ENCODE data around the gene UBE2N. TPM values are rescaled to one million over a fixed set of nuclear protein-coding genes. Genes with fewer than 3 reads are reported as not detected.

UBE2N gene
- polyA plus RNA-seq, 4 donors = 132 to 196 (median 159) TPM

DNA sequence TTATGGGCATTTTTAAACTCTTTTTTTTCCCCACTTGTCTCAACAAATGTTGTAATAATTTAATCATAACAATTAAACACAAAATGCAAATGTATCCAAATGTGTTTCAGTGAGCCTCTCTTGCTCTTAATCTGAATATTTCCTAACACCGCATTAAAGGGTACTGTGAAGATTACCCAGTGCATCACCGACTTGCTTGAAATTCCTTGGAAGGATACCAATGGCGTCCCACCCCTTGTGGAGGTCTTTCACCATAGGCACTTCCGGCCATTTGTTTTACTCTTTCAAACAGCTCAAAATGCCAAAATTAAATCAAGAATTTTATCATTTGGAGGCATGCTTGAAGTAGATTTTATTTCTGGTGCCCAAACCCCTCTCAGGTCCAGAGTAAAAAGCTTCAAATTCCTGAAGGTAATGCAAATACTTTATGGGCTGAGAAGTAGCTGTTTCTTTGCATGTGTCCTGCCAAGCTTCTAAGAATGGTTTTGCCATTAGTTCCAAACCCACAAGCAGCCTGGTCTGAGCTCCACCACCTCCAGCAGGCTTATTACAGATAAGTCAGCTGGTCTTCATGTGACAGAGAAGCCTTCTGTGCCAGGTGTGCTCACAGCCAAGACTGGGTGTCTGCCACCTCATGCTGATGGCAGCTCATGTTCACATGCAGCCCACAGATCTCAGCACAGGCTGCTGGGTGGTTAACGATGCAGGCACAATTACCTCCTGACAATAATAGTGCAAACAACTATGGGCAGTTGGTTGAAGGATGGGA is 80.4 kb downstream of the UBE2N start:
- DNase-seq (ENCODE audit: low read depth in 4 of 4, low spot score in 3 of 4) = no peak

DNA sequence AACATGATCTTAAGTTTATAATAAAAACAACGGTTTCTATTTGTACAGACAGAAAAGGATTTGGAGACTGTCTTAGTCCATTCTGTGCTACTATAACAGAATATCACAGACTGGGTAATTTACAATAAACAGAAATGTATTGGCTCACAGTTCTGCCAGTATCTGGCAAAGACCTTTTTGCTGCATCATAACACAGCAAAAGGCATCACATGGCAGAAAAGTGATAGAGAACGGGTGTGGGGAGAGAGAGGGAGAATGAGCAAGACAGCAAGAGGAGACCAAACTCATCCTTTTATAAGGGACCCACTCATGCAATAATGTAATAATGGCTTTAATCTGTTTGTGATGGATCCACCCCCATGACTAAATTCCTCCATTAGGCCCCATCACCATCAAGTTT is 81.1 kb downstream of the UBE2N start:
- DNase-seq (ENCODE audit: low read depth in 4 of 4, low spot score in 3 of 4) = no peak

DNA sequence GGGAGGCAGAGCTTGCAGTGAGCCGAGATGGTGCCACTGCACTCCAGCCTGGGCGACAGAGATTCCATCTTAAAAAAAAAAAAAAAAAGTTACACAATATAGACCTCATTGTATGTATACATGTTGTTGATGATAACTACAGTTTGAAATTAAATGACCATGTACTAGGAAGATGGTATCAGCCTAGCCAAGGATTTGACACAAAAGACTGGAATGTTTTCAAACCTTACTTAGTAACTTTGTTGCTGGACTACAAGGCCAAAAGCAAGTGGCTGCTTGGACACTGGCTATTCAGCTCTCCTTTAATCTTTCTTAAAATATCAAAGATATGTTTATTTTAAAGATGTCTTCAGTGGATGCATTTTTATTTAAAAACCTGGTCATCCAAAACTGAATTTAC is 82.9 kb downstream of the UBE2N start:
- no peak for DNase-seq (ENCODE audit: low read depth in 4 of 4, low spot score in 3 of 4)

DNA sequence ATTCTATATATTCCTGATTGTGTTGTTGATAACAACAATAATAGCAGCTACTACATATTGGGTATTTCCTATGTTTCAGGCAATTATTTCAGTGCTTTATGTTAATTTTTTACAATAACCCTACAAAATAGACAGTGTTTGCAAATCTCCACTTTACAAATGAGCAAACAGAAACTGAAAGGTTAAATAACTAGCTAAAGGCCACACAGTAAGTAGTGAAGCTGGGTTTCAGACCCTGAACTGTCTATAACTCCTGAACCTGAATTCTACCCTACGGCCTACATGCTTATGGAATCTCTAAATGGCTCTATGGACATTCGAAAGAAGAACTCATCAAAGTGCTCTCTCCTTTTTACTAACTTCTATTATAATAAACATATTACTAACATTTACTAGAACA is 83.7 kb downstream of the UBE2N start:
- no peak for DNase-seq (ENCODE audit: low read depth in 4 of 4, low spot score in 3 of 4)

DNA sequence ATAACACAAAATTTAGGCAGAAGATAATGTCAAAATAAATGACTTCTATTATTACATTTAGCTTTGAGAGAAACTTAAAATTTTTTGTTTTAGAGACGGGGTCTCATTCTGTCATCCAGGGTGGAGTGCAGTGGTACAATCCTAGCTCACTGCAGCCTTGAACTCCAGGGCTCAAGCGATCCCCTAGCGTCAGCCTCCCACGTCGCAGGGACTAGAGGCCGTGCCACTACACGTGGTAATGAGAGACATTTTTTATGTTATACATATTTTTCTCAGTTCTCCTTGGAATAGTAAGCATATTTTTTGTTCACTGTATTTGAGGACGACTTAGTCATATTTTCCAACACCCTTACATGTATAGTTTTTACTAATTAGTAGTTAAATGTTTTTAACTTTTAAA is 85.5 kb downstream of the UBE2N start:
- no peak for DNase-seq (ENCODE audit: low read depth in 4 of 4, low spot score in 3 of 4)

Other genes starting within 250 kb of the UBE2N start
- 100 to 1,000 TPM in 3 of 4 donors, 10 to 100 TPM in 1; 76.5 to 158 (median 128) TPM for gene NUDT4, start 64.0 kb downstream of the UBE2N start, polyA plus RNA-seq (ENCODE audit: insufficient read length in 4 of 4)
- 100 to 1,000 TPM in 1 of 4 donors, 10 to 100 TPM in 3; 48.9 to 105 (median 71.8) TPM for gene MRPL42, start 25.6 kb upstream of the UBE2N start, polyA plus RNA-seq (ENCODE audit: insufficient read length in 4 of 4)
- gene SOCS2, start 130.7 kb upstream of the UBE2N start, polyA plus RNA-seq (ENCODE audit: insufficient read length in 4 of 4) = 10 to 100 TPM; 36.0 to 49.9 (median 38.4) TPM
- gene CRADD, start 235.4 kb upstream of the UBE2N start, polyA plus RNA-seq (ENCODE audit: insufficient read length in 4 of 4) = 10 to 100 TPM in 3 of 4 donors, 1 to 10 TPM in 1; 5.4 to 14.9 (median 11.6) TPM

Measured in left renal pelvis (tissue), 4 donors.